ENCODE data around the gene TEN1. TPM values are rescaled to one million over a fixed set of nuclear protein-coding genes. Genes with fewer than 3 reads are reported as not detected.

The TEN1 gene
- total and polyA plus RNA-seq, 2 of the 13 experiments (the other 11 are each of a cell fraction or from before 2014, with no cell fraction given), result 18.0 to 21.3 TPM

GRCh38 chr17:75933808-75934207 is 45.2 kb upstream of the TEN1 start (continued):
- no peak for TF ChIP-seq FOXA1 (IDR thresholded peaks at IDR 0.05)
- no peak for TF ChIP-seq FOXA1 (CRISPR knock-in tag; IDR thresholded peaks at IDR 0.05)
- TF ChIP-seq, protein P1, sequence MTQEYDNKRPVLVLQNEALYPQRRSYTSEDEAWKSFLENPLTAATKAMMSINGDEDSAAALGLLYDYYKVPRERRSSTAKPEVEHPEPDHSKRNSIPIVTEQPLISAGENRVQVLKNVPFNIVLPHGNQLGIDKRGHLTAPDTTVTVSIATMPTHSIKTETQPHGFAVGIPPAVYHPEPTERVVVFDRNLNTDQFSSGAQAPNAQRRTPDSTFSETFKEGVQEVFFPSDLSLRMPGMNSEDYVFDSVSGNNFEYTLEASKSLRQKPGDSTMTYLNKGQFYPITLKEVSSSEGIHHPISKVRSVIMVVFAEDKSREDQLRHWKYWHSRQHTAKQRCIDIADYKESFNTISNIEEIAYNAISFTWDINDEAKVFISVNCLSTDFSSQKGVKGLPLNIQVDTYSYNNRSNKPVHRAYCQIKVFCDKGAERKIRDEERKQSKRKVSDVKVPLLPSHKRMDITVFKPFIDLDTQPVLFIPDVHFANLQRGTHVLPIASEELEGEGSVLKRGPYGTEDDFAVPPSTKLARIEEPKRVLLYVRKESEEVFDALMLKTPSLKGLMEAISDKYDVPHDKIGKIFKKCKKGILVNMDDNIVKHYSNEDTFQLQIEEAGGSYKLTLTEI (CRISPR knock-in tag; conservative IDR thresholded peaks at IDR 0.05), result no peak
- TF ChIP-seq SETDB1 (CRISPR knock-in tag; IDR thresholded peaks at IDR 0.05; ENCODE audit: borderline replicate concordance), result no peak
- no peak for TF ChIP-seq ARID2 (CRISPR knock-in tag; IDR thresholded peaks at IDR 0.05; ENCODE audit: borderline replicate concordance)

DNA sequence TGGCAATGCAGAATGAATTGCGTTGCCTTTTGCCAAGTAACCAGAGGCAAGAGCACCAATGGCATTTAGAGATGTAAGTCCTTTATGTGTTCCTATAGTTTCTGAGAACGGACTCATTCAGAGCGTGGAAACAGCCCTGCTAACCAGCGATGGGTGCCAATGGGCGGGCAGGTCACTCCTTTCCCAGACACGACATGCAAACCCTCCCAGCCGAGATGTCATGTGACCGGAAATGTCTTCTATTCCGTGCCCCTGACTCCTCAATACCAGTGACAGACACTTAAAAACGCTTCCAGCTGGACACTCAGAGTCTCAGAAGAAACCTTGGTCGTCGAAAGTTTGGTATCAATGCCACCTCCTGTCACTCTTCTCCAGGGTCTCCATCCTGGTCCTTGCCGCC is 41.4 kb upstream of the TEN1 start:
- 78% methylated on average over 13 of the region's 13 CpGs for WGBS (ENCODE audit: low lambda C conversion rate)
- no peak overlapping the region for H3K4me3 ChIP-seq (replicated peaks in 1 of 3; ENCODE audit: insufficient read depth in 1 of 3, low read depth in 2 of 3, low read length in 3 of 3)
- in situ Hi-C loops (cut with HindIII; ENCODE audit: extremely low pct_ligation_motif_present, low pct_unique_long_range_greater_than_20kb), result no loop called here
- no peak overlapping the region for H3K4me2 ChIP-seq (ENCODE audit: low read depth, low read length)
- H3K79me2 ChIP-seq (ENCODE audit: insufficient read depth, low read length), result no peaks in the 10 kb centered on the region
- no peak overlapping the region for H3K27ac ChIP-seq (ENCODE audit: extremely low read length, insufficient read depth, low read length)
- no peaks in the 10 kb centered on the region for H3K9me3 ChIP-seq (ENCODE audit: low read length)
- ChIA-PET POLR2A (interaction anchor here (1.3 kb wide), 1 partner anchor 32 kb away, joined by 3 read pairs; no protein-coding TSS in a partner anchor), CTCF (ENCODE audit: low intra/inter-chr PET ratio, low total read pairs) (no interaction called here)
- BruUV-seq (replicated peaks), result no TSS peak
- intact Hi-C loops (cut with micrococcal nuclease; ENCODE audit: unreplicated experiment), result no loop called here
- no peaks in the 10 kb centered on the region for H3K36me3 ChIP-seq (replicated peaks in 1 of 2; ENCODE audit: control insufficient read depth in 1 of 2, insufficient read depth in 2 of 2, low read length in 2 of 2)
- no peaks in the 10 kb centered on the region; a peak in 1 of 5 replicates for H3K27me3 ChIP-seq (ENCODE audit: control insufficient read depth in 1 of 2, insufficient read depth in 2 of 2, low read length in 2 of 2)
- DNase-seq (ENCODE audit: low spot score) (no peak), FAIRE-seq (no peak), ATAC-seq (no peak)
- H4K20me1 ChIP-seq (ENCODE audit: insufficient read depth, low read length), result no peaks in the 10 kb centered on the region
- no peak overlapping the region for H2AFZ ChIP-seq (ENCODE audit: low read length)
- TF ChIP-seq ZBTB8A (CRISPR knock-in tag; IDR thresholded peaks at IDR 0.05; ENCODE audit: borderline replicate concordance, low read depth), result no peak
- TF ChIP-seq ZNF704 (CRISPR knock-in tag; IDR thresholded peaks at IDR 0.05; ENCODE audit: borderline replicate concordance), result no peak
- no peak for TF ChIP-seq ZNF251 (CRISPR knock-in tag; IDR thresholded peaks at IDR 0.05)
- TF ChIP-seq FOXA3 (CRISPR knock-in tag; IDR thresholded peaks at IDR 0.05), result no peak
- no peak for TF ChIP-seq PITX1 (CRISPR knock-in tag; IDR thresholded peaks at IDR 0.05)
- no peak for TF ChIP-seq ARHGAP35 (CRISPR knock-in tag; IDR thresholded peaks at IDR 0.05; ENCODE audit: borderline replicate concordance)
- no peak for TF ChIP-seq ZSCAN29 (CRISPR knock-in tag; conservative IDR thresholded peaks at IDR 0.05)
- no peak for TF ChIP-seq SIN3A (IDR thresholded peaks at IDR 0.05; ENCODE audit: borderline replicate concordance, low read depth, low read length)
- TF ChIP-seq, protein P2, sequence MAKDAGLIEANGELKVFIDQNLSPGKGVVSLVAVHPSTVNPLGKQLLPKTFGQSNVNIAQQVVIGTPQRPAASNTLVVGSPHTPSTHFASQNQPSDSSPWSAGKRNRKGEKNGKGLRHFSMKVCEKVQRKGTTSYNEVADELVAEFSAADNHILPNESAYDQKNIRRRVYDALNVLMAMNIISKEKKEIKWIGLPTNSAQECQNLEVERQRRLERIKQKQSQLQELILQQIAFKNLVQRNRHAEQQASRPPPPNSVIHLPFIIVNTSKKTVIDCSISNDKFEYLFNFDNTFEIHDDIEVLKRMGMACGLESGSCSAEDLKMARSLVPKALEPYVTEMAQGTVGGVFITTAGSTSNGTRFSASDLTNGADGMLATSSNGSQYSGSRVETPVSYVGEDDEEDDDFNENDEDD (CRISPR knock-in tag; IDR thresholded peaks at IDR 0.05; ENCODE audit: borderline replicate concordance), result no peak
- TF ChIP-seq, protein P3, sequence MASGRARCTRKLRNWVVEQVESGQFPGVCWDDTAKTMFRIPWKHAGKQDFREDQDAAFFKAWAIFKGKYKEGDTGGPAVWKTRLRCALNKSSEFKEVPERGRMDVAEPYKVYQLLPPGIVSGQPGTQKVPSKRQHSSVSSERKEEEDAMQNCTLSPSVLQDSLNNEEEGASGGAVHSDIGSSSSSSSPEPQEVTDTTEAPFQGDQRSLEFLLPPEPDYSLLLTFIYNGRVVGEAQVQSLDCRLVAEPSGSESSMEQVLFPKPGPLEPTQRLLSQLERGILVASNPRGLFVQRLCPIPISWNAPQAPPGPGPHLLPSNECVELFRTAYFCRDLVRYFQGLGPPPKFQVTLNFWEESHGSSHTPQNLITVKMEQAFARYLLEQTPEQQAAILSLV (CRISPR knock-in tag; IDR thresholded peaks at IDR 0.05; ENCODE audit: borderline replicate concordance), result no peak
- TF ChIP-seq ARID2 (CRISPR knock-in tag; IDR thresholded peaks at IDR 0.05; ENCODE audit: borderline replicate concordance), result no peak
- TF ChIP-seq ZNF337 (CRISPR knock-in tag; IDR thresholded peaks at IDR 0.05; ENCODE audit: borderline replicate concordance, low read depth), result no peak
- TF ChIP-seq MTA1 (CRISPR knock-in tag; IDR thresholded peaks at IDR 0.05; ENCODE audit: borderline replicate concordance), result no peak
- no peak for TF ChIP-seq FOXO1 (CRISPR knock-in tag; IDR thresholded peaks at IDR 0.05)
- TF ChIP-seq ZNF740 (CRISPR knock-in tag; IDR thresholded peaks at IDR 0.05), result no peak
- no peak overlapping the region for H3K9ac ChIP-seq (ENCODE audit: insufficient read depth, low read depth, low read length)
- H3K4me1 ChIP-seq (ENCODE audit: insufficient read depth, low read length), result peaks cover 27% of the 10 kb centered on the region

Data from HepG2 (cell line).